IMR-90 (cell line): Measurements from ENCODE around the gene MDP1. TPM values are rescaled to one million over a fixed set of nuclear protein-coding genes. Genes with fewer than 3 reads are reported as not detected.
A peak's percentile ranks its signal among the peaks of the same experiment; 100 is the strongest.

Source experiments
- ATAC-seq: fragments of 200-7000 bp; cut with Tn5 transposase; 2 replicates; pipeline ENCODE4 v1.9.1; 2020; ENCODE audit warnings: low read depth, mild to moderate bottlenecking, moderate library complexity
- BruUV-seq: library from RNA; stranded (reverse); fragments of 400-500 nt; replicated peaks from 2 replicates; lab custom pipeline; 2021; lab: Mats Ljungman, UMichigan
- CTCF ChIA-PET: fragments of 300-600 bp; formaldehyde crosslinking; extraction: SDS; loops from one replicate; lab custom pipeline; 2021; ENCODE audit warnings: antibody characterized with exemption; lab: Yijun Ruan, JAX
- POLR2A ChIA-PET: fragments of 300-600 bp; sonication (Branson Sonifier 250); formaldehyde crosslinking; loops from one replicate; lab custom pipeline; 2022; ENCODE audit warnings: antibody characterized with exemption; ENCODE audit not compliant: unreplicated experiment; lab: Charles Lee
- DNase-seq: peaks from one replicate; pipeline ENCODE4 v3.0.0; 2013
- H2AFZ ChIP-seq: replicated peaks from 2 replicates; pipeline ENCODE3; 2013; ENCODE audit warnings: low read length, mild to moderate bottlenecking; ENCODE audit not compliant: poor library complexity
- H2AK5ac ChIP-seq: 2 replicates; pipeline ENCODE4 v1.6.1; 2013; ENCODE audit warnings: low read depth, low read length, inconsistent platforms
- H2AK9ac ChIP-seq: replicated peaks from 2 replicates; pipeline ENCODE3; 2013; ENCODE audit warnings: mild to moderate bottlenecking, low read depth, low read length, moderate library complexity; ENCODE audit not compliant: poor library complexity
- H2BK120ac ChIP-seq: 2 replicates; pipeline ENCODE4 v1.6.1; 2013; ENCODE audit warnings: low read depth, low read length, inconsistent platforms
- H2BK15ac ChIP-seq: 3 replicates; pipeline ENCODE4 v1.6.1; 2013; ENCODE audit warnings: low read depth, low read length, inconsistent platforms
- H2BK20ac ChIP-seq: 2 replicates; pipeline ENCODE4 v1.6.1; 2013; ENCODE audit warnings: low read depth, mild to moderate bottlenecking, inconsistent platforms, low read length, moderate library complexity
- H2BK5ac ChIP-seq: 2 replicates; pipeline ENCODE4 v1.6.1; 2013; ENCODE audit warnings: mild to moderate bottlenecking, low read depth, low read length, inconsistent platforms; ENCODE audit not compliant: poor library complexity, severe bottlenecking
- H3K14ac ChIP-seq: replicated peaks from 2 replicates; pipeline ENCODE4 v1.6.1; 2013; ENCODE audit warnings: low read depth, low read length, inconsistent platforms
- H3K18ac ChIP-seq: 2 replicates; pipeline ENCODE4 v1.6.1; 2013; ENCODE audit warnings: low read depth, low read length, control low read depth
- H3K23ac ChIP-seq: 2 replicates; pipeline ENCODE4 v1.6.1; 2013; ENCODE audit warnings: low read depth, low read length, inconsistent platforms
- H3K27ac ChIP-seq: 2 replicates; pipeline ENCODE4 v1.5.1; 2013; ENCODE audit warnings: mild to moderate bottlenecking, control low read depth, low read length; ENCODE audit not compliant: insufficient read depth
- H3K27me3 ChIP-seq: 2 replicates; pipeline ENCODE4 v1.6.1; 2013; ENCODE audit warnings: low read length; ENCODE audit not compliant: control insufficient read depth, insufficient read depth
- H3K36me3 ChIP-seq: 2 replicates; pipeline ENCODE4 v1.6.1; 2013; ENCODE audit warnings: low read length, mixed read lengths; ENCODE audit not compliant: control insufficient read depth, insufficient read depth
- H3K4ac ChIP-seq: 2 replicates; pipeline ENCODE4 v1.6.1; 2013; ENCODE audit warnings: low read depth, low read length, inconsistent platforms
- H3K4me1 ChIP-seq: 2 replicates; pipeline ENCODE4 v1.6.1; 2013; ENCODE audit warnings: low read length, mixed read lengths; ENCODE audit not compliant: control insufficient read depth, insufficient read depth
- H3K4me2 ChIP-seq: 2 replicates; pipeline ENCODE4 v1.6.1; 2013; ENCODE audit warnings: low read depth, mild to moderate bottlenecking, control low read depth, low read length, moderate library complexity
- H3K4me3 ChIP-seq: 2 replicates; pipeline ENCODE4 v1.5.1; 2013; ENCODE audit warnings: low read depth, mild to moderate bottlenecking, control low read depth, low read length, moderate library complexity; ENCODE audit not compliant: insufficient read depth
- H3K56ac ChIP-seq: 2 replicates; pipeline ENCODE4 v1.6.1; 2013; ENCODE audit warnings: low read length, inconsistent platforms; ENCODE audit not compliant: insufficient read depth; ENCODE audit errors: extremely low read depth
- H3K79me1 ChIP-seq, 2 experiments: 2 replicates each; pipeline ENCODE4 v1.6.1; 2013; ENCODE audit warnings: low read length in 2 of 2, inconsistent platforms in 1 of 2, low read depth in 1 of 2
- H3K9ac ChIP-seq: 2 replicates; pipeline ENCODE4 v1.6.1; 2013; ENCODE audit warnings: low read depth, low read length, control low read depth
- H3K9me1 ChIP-seq: 2 replicates; pipeline ENCODE4 v1.6.1; 2013; ENCODE audit warnings: low read length, inconsistent platforms; ENCODE audit not compliant: insufficient read depth
- H3K9me3 ChIP-seq: 2 replicates; pipeline ENCODE4 v1.6.1; 2013; ENCODE audit warnings: low read length; ENCODE audit not compliant: control insufficient read depth, insufficient read depth
- H4K20me1 ChIP-seq: 2 replicates; pipeline ENCODE4 v1.6.1; 2013; ENCODE audit warnings: low read length, inconsistent platforms; ENCODE audit not compliant: insufficient read depth
- H4K5ac ChIP-seq: 2 replicates; pipeline ENCODE4 v1.6.1; 2013; ENCODE audit warnings: mild to moderate bottlenecking, low read depth, low read length, control low read depth
- H4K8ac ChIP-seq, 2 experiments: 2 replicates each; pipeline ENCODE4 v1.6.1; 2013; ENCODE audit warnings: low read depth in 2 of 2, low read length in 2 of 2, control low read depth in 1 of 2, inconsistent platforms in 1 of 2
- H4K91ac ChIP-seq: 2 replicates; pipeline ENCODE4 v1.6.1; 2013; ENCODE audit warnings: low read depth, low read length, inconsistent platforms; ENCODE audit not compliant: insufficient read depth
- BHLHE40 ChIP-seq: fragments of 150-350 bp; IDR thresholded peaks from 2 replicates; pipeline ENCODE4 v1.6.1; 2016; ENCODE audit warnings: mild to moderate bottlenecking, low read depth, low read length
- CEBPB ChIP-seq: IDR thresholded peaks from 2 replicates; pipeline ENCODE4 v1.6.1; 2012; ENCODE audit warnings: low read depth, low read length, improper control_type of control experiment
- CHD1 ChIP-seq: IDR thresholded peaks from 2 replicates; pipeline ENCODE4 v1.6.1; 2012; ENCODE audit warnings: low read depth, low read length, improper control_type of control experiment
- FOS ChIP-seq: fragments of 150-350 bp; IDR thresholded peaks from 2 replicates; pipeline ENCODE4 v1.6.1; 2016; ENCODE audit warnings: low read depth, low read length
- MAFK ChIP-seq: IDR thresholded peaks from 2 replicates; pipeline ENCODE4 v1.6.1; 2012; ENCODE audit warnings: low read depth, low read length, improper control_type of control experiment
- MAZ ChIP-seq: IDR thresholded peaks from 2 replicates; pipeline ENCODE4 v1.6.1; 2012; ENCODE audit warnings: low read depth, mild to moderate bottlenecking, low read length, improper control_type of control experiment, moderate library complexity, borderline replicate concordance
- NFE2L2 ChIP-seq: fragments of 150-350 bp; IDR thresholded peaks from 2 replicates; pipeline ENCODE4 v1.6.1; 2016; ENCODE audit warnings: low read depth, mild to moderate bottlenecking, low read length
- POLR2A ChIP-seq: IDR thresholded peaks from 2 replicates; pipeline ENCODE4 v1.6.1; 2012; ENCODE audit warnings: mild to moderate bottlenecking, low read depth, low read length
- RAD21 ChIP-seq: IDR thresholded peaks from 2 replicates; pipeline ENCODE4 v1.6.1; 2012; ENCODE audit warnings: low read length, improper control_type of control experiment
- RCOR1 ChIP-seq: IDR thresholded peaks from 2 replicates; pipeline ENCODE4 v1.6.1; 2012; ENCODE audit warnings: mild to moderate bottlenecking, low read length, improper control_type of control experiment; ENCODE audit not compliant: insufficient replicate concordance
- RFX5 ChIP-seq: IDR thresholded peaks from 2 replicates; pipeline ENCODE4 v1.8.0; 2012; ENCODE audit warnings: low read depth, mild to moderate bottlenecking, low read length, moderate library complexity
- SMC3 ChIP-seq: fragments of 150-350 bp; IDR thresholded peaks from 2 replicates; pipeline ENCODE4 v1.6.1; 2016; ENCODE audit warnings: low read depth, mild to moderate bottlenecking, antibody characterized with exemption, low read length, moderate library complexity
- WGBS, 2 experiments: methylation state at CpG; one replicate each; pipeline versions ENCODE4 v1.1.5 to v1.1.7; 2013; ENCODE audit warnings: missing lambda C conversion rate in 2 of 2; ENCODE audit not compliant: insufficient read length in 1 of 2; ENCODE audit errors: extremely low coverage in 2 of 2; 5-methylcytosine and 5-hydroxymethylcytosine counted together
- dilution Hi-C: fragments of 300-500 bp; cut with HindIII; formaldehyde crosslinking; loops from one replicate; pipeline ENCODE4 v1.14.3; 2018; ENCODE audit warnings: low sequenced_read_pairs; ENCODE audit not compliant: unreplicated experiment
- in situ Hi-C: fragments of 300-500 bp; cut with MboI; formaldehyde crosslinking; loops from 3 replicates; pipeline ENCODE4 v1.14.3; 2019; ENCODE audit warnings: low sequenced_read_pairs, inconsistent platforms, mixed read lengths
- intact Hi-C: fragments of 100-400 bp; cut with micrococcal nuclease; formaldehyde crosslinking; loops from 2 replicates; pipeline ENCODE4 v1.10.0; 2022
- polyA plus RNA-seq, 3 experiments: library from polyadenylated mRNA; depleted of rRNA; stranded (reverse); fragments of >200 nt; gene quantifications; 2 replicates each; pipeline ENCODE4 v1.2.3, GENCODE V29; 2012; ENCODE audit warnings: low replicate concordance in 1 of 3
- total RNA-seq: library from RNA; depleted of rRNA; stranded (reverse); fragments of >200 nt; gene quantifications from 2 replicates; pipeline ENCODE4 v1.2.3, GENCODE V29; 2012
- TF ChIP-seq, protein P1 (sequence below): conservative IDR thresholded peaks from 2 replicates; pipeline ENCODE4 v1.5.1; 2012; ENCODE audit warnings: mild to moderate bottlenecking, low read depth, low read length, improper control_type of control experiment

MDP1 gene
- total and polyA plus RNA-seq, 2 of the 4 experiments (the other 2 are of a cell fraction), result 15.1 to 17.8 TPM

GRCh38 chr14:24188251-24189058, 27.4 kb downstream of the MDP1 start, which contains the start of gene IPO4 (continued):
- TF ChIP-seq, protein P1, sequence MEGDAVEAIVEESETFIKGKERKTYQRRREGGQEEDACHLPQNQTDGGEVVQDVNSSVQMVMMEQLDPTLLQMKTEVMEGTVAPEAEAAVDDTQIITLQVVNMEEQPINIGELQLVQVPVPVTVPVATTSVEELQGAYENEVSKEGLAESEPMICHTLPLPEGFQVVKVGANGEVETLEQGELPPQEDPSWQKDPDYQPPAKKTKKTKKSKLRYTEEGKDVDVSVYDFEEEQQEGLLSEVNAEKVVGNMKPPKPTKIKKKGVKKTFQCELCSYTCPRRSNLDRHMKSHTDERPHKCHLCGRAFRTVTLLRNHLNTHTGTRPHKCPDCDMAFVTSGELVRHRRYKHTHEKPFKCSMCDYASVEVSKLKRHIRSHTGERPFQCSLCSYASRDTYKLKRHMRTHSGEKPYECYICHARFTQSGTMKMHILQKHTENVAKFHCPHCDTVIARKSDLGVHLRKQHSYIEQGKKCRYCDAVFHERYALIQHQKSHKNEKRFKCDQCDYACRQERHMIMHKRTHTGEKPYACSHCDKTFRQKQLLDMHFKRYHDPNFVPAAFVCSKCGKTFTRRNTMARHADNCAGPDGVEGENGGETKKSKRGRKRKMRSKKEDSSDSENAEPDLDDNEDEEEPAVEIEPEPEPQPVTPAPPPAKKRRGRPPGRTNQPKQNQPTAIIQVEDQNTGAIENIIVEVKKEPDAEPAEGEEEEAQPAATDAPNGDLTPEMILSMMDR, result no peak
- TF ChIP-seq NFE2L2 (0 out of 2 replicates have a peak, but pooled peaks have one; percentile 23), RAD21 (peak; percentile 26; the same call in 1 of the 2 replicates)

DNA sequence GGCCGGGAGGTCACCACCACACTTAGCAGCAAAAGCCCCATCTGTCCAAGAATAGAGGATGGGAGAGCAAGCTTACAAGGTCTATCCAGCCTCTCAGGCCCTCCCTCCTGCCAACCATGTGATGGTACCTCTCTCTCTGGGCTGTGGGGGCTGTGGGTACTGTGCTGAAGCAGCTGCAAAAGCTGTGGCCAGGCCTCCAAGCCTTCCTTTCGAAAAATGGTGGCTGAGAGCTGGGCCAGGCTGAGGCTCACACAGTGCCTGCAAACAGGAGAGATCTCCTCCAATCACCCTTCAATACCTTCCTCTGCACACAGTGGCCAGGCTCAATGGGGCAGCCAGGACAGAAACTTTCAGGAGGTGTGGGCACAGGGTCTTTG, 28.3 kb downstream of the MDP1 start:
- H3K36me3 ChIP-seq, result peaks cover 53% of the 10 kb centered on the region

More for the DNA sequence above, 28.3 kb downstream of the MDP1 start:
- no peak overlapping the region for H3K4me3 ChIP-seq
- no peak for ATAC-seq
- H3K9ac ChIP-seq, result 0 out of 2 replicates have a peak overlapping the region, but pooled peaks have one; percentile 61
- H2AK5ac ChIP-seq, result 0 out of 2 replicates have a peak overlapping the region, but pooled peaks have one; percentile 15
- H3K4me1 ChIP-seq, result peaks cover 4% of the 10 kb centered on the region
- TF ChIP-seq MAFK (no peak), FOS (no peak), CHD1 (no peak), MAZ (no peak), RFX5 (no peak), POLR2A (no peak), BHLHE40 (no peak), RAD21 (no peak), CEBPB (no peak), SMC3 (no peak), RCOR1 (no peak)
- TF ChIP-seq, protein P1, result no peak
- no peak overlapping the region for H4K5ac ChIP-seq
- H2AFZ ChIP-seq, result no peak overlapping the region
- no peaks in the 10 kb centered on the region for H4K20me1 ChIP-seq
- intact Hi-C loops (no loop called here), in situ Hi-C loops (no loop called here), dilution Hi-C loops (no loop called here)
- H3K9me1 ChIP-seq, result peaks cover 18% of the 10 kb centered on the region
- no peak overlapping the region for H3K27ac ChIP-seq
- H3K27me3 ChIP-seq, result no peaks in the 10 kb centered on the region
- H2AK9ac ChIP-seq, result peak overlapping the region; percentile 99
- no peak overlapping the region for H4K91ac ChIP-seq
- WGBS, 2 experiments, result no CpG with 5 or more reads among the region's 2 CpGs
- BruUV-seq, result no TSS peak
- H2BK120ac ChIP-seq, result no peak overlapping the region
- no peaks in the 10 kb centered on the region for H3K9me3 ChIP-seq
- no peak overlapping the region for H2BK5ac ChIP-seq
- H4K8ac ChIP-seq, result no peak overlapping the region
- H2BK15ac ChIP-seq, result no peak overlapping the region
- H2BK20ac ChIP-seq, result no peak overlapping the region
- H3K79me1 ChIP-seq, result peaks cover 17 to 64% of the 10 kb centered on the region in 2 experiments
- H3K4me2 ChIP-seq, result peak overlapping the region; percentile 78
- no peak overlapping the region for H3K56ac ChIP-seq
- POLR2A ChIA-PET, result no interaction called here
- H3K14ac ChIP-seq, result no peak overlapping the region
- DNase-seq, result no peak
- H3K4ac ChIP-seq, result no peak overlapping the region
- CTCF ChIA-PET, result no interaction called here
- no peak overlapping the region for H3K18ac ChIP-seq
- 0 out of 2 replicates have a peak overlapping the region, but pooled peaks have one; percentile 2 for H3K23ac ChIP-seq
